Chondrocyte (in vitro differentiated cells): ENCODE measurements around the gene CORO1C. TPM values are rescaled to one million over a fixed set of nuclear protein-coding genes. Genes with fewer than 3 reads are reported as not detected.

Experiments
- DNase-seq: peaks from one replicate; pipeline ENCODE4 v3.0.0; 2021; ENCODE audit warnings: mixed read lengths, low spot score
- H3K27ac Mint-ChIP-seq: one replicate; pipeline ENCODE4 v1.8.0; 2021; ENCODE audit warnings: mild to moderate bottlenecking, moderate library complexity, mixed read lengths; ENCODE audit not compliant: unreplicated experiment
- H3K27me3 Mint-ChIP-seq: 2 replicates; pipeline ENCODE4 v1.8.0; 2021; ENCODE audit warnings: low read depth, mixed read lengths
- H3K36me3 Mint-ChIP-seq: 2 replicates; pipeline ENCODE4 v1.8.0; 2021; ENCODE audit warnings: low read depth, mixed read lengths
- H3K4me1 Mint-ChIP-seq: 2 replicates; pipeline ENCODE4 v1.8.0; 2021; ENCODE audit warnings: low read depth, mild to moderate bottlenecking, mixed read lengths
- H3K4me3 Mint-ChIP-seq: one replicate; pipeline ENCODE4 v1.8.0; 2021; ENCODE audit warnings: mild to moderate bottlenecking, moderate library complexity, mixed read lengths; ENCODE audit not compliant: unreplicated experiment
- H3K9me3 Mint-ChIP-seq: 2 replicates; pipeline ENCODE4 v1.8.0; 2021; ENCODE audit warnings: low read depth, mixed read lengths
- CTCF ChIP-seq: fragments of 200-600 bp; sonication (generic); IDR thresholded peaks from 2 replicates; pipeline ENCODE4 v1.5.0; 2021; ENCODE audit warnings: antibody characterized with exemption, mild to moderate bottlenecking, moderate library complexity
- total RNA-seq: library from RNA; stranded (reverse); gene quantifications from 3 replicates; pipeline ENCODE4 v1.2.1, GENCODE V29; 2021

The CORO1C gene
- total RNA-seq, 1 donor from 2014 or later, result 336 TPM

GRCh38 chr12:108615918-108616317, 115.4 kb downstream of the CORO1C start:
- Mint-ChIP-seq H3K27ac (no peak overlapping the region), H3K9me3 (peaks cover 4% of the 10 kb centered on the region), H3K27me3 (no peaks in the 10 kb centered on the region), H3K4me1 (peaks cover 47% of the 10 kb centered on the region), H3K4me3 (no peak overlapping the region), H3K36me3 (peaks cover 3% of the 10 kb centered on the region)
- TF ChIP-seq CTCF, result no peak
- DNase-seq, result no peak

- no peak overlapping the region for H3K4me3 Mint-ChIP-seq
- peaks cover 56% of the 10 kb centered on the region for H3K4me1 Mint-ChIP-seq
- H3K27me3 Mint-ChIP-seq, result no peaks in the 10 kb centered on the region
- no peak for DNase-seq
- peaks cover 3% of the 10 kb centered on the region for H3K36me3 Mint-ChIP-seq
- no peak for TF ChIP-seq CTCF
- H3K9me3 Mint-ChIP-seq, result peaks cover 4% of the 10 kb centered on the region
- H3K27ac Mint-ChIP-seq, result no peak overlapping the region
Observed at GRCh38 chr12:108614639-108615038, 116.7 kb downstream of the CORO1C start.

- Mint-ChIP-seq H3K4me3 (no peak overlapping the region), H3K4me1 (peaks cover 58% of the 10 kb centered on the region), H3K9me3 (peaks cover 4% of the 10 kb centered on the region), H3K27ac (no peak overlapping the region), H3K36me3 (peaks cover 3% of the 10 kb centered on the region), H3K27me3 (no peaks in the 10 kb centered on the region)
- DNase-seq, result no peak
- no peak for TF ChIP-seq CTCF
Observed at GRCh38 chr12:108614041-108614440, 117.3 kb downstream of the CORO1C start.

- peaks cover 57% of the 10 kb centered on the region for H3K4me1 Mint-ChIP-seq
Observed at GRCh38 chr12:108613548-108613947, 117.8 kb downstream of the CORO1C start.

GRCh38 chr12:108612788-108613282, 118.5 kb downstream of the CORO1C start:
- Mint-ChIP-seq H3K27ac (no peak overlapping the region), H3K9me3 (peaks cover 4% of the 10 kb centered on the region), H3K4me3 (no peak overlapping the region), H3K36me3 (peaks cover 3% of the 10 kb centered on the region), H3K4me1 (peaks cover 52% of the 10 kb centered on the region), H3K27me3 (no peaks in the 10 kb centered on the region)
- DNase-seq, result no peak
- TF ChIP-seq CTCF, result no peak

More at GRCh38 chr12:108613548-108613947, 117.8 kb downstream of the CORO1C start:
- Mint-ChIP-seq H3K27me3 (no peaks in the 10 kb centered on the region), H3K27ac (peak overlapping the region; percentile 27), H3K9me3 (peaks cover 4% of the 10 kb centered on the region), H3K36me3 (peaks cover 3% of the 10 kb centered on the region), H3K4me3 (no peak overlapping the region)
- TF ChIP-seq CTCF, result no peak
- no peak for DNase-seq
